GM18526 (cell line): ENCODE data around the gene OR7G2.

Experiments
- POLR2A ChIP-seq: IDR thresholded peaks from 3 replicates; pipeline ENCODE4 v1.6.1; 2011; ENCODE audit not compliant: insufficient read length; ENCODE audit errors: extremely low read depth

OR7G2 gene

DNA sequence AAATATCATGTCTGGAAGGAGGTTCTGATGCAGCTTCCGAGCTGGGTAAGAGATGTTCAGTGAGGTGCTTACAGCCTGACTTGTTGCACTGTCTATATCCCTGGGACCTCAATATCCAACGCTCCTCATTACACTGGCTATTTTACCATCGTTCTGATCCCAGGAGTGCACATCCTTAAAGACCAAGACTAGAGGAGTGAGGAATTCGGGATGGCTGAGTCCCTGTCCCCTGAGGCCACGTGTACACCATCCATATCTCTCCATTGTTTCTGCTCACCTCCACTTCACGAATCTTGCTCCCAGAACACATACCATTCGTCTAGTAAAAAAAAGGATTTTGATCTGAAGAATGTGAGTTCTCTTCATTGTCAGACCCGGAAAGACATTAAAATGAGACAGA lies at the start of gene OR7G2:
Gene OR7G2, minus strand, starts transcription at position 101 of the 400 bp plus-strand sequence. CDS start 4,232 bp downstream, outside the sequence.
- TF ChIP-seq POLR2A: no peak

DNA sequence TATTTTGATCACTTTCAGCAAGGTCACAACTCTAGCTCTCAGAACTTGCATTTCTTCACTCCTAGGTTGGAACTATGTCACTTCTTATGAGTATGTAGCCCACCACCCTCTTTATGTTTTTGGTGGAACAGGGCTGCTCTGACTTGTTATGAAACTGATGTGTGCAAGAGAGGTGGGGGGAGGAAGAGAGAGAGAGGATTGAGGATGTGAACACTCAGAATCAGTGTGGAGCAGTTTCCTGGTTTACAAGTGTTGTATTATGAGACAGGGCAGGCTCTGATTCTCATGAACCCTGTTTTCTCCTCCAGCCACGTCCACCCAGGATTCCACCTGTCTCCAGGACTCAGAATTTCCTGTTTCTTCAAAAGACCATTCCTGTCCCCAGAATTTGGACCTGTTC lies 49.0 kb upstream of the OR7G2 start:
- no peak for TF ChIP-seq POLR2A

DNA sequence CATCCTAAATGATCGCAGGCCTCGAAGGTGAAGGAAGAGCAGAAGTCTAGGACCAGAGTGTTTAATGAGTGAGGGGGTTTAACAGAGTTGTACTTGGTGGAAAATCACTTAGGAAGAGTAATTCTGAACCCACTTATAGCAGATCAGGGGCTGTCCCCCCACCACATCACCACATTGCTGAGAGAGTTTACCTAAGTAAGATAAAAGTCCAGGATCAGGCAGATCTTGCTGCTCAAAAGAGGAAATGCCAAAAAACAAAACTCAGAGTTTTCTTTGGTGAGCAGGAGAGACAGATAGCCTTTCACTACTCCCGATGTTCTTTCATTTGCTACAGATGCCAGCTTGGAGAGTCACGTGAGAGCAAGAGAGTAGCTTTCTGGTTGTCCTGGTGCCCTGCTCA lies 48.3 kb upstream of the OR7G2 start:
- no peak for TF ChIP-seq POLR2A

DNA sequence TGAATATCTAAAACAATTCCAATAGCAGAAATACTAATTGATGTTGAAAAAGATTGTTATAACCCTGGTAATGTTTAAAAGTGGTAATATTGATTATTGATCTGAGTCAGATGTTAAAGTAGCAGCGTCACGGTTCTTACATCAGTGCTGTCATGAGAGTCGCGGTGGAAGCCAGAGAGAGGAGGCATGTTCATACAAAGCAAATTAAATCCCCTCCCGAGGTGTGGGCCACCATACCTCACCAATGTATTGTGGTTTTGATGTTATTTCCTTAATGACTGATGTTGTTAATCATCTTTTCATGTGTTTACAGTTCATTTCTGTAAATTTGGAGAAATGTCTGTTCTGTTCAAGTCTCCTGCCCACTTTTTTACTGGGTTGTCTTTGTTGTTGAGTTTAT lies 44.1 kb upstream of the OR7G2 start:
- no peak for TF ChIP-seq POLR2A

DNA sequence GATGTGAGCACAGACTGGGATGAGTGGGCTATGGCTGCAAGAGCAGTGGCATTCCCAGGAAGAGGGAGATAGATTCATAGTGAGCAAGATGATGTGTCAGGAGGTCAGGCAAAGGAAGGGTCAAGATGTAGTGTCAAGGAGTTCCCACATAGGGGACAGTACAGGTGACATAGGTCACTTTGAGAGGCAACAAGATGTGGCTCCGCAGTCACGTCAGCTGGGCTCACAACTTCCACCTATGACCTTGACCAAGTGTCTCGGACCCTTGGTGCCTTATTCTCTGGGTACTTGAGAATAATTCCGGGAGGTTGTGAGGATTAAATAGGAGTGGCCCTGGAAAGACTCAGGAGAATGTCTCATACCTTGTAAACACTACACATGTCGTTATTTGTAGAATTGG lies 43.4 kb upstream of the OR7G2 start:
- no peak for TF ChIP-seq POLR2A

DNA sequence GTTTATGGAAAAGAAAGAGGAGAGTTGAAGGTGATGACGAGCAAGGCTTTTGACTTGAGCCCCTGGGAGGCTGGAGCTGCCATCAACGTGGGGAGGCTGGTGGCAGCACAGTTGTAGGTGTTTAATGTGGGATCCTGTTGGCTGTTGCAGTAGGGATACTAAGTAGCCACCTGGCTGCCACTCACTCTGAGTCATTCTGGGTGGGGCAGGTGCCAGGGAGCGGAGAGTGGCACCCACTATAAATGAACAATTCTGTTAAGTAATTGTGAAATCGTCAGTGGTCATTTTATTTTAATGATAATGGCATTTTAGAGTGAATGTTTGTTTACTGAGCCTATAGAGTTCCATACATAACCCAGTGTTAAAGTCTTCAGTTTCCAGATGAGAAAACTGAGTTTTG lies 42.7 kb upstream of the OR7G2 start:
- TF ChIP-seq POLR2A: no peak

DNA sequence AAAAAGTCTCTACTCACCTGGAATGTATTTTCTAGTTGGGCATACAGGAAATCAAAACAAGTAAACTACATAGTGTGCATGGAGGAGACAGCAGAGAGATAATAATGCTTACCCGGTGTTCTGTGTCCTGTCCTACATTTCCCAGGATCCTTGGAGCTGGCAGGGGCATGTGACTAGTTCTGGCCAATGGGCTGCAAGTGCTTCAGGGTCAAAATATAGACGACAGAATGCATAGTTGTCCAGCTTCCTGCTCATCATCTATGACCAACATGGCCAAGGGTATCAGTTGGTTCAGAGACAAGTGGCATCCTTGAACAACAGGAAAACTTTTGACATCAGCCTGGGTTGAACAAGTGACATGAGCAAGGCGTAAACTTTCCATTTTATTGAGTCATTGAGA lies 41.4 kb upstream of the OR7G2 start:
- TF ChIP-seq POLR2A: no peak

DNA sequence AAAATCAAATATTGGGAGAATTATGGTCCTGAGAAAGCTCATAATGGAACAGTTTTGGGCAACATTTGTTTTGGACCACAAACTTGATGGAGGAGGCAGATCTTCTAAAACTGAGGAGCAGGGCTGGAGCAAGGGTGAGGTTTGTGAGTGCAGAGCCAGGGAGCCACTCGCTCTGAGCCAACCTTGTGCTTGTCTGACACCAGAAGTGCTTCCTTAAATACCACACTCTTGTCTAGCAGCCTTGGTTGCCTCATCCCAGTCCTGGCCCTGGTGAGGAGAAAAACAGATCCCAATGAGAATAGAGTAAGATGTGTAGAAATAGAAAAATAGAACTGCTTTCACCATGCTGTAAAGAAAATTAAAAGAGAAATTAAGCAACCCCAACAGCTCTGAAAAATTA lies 39.6 kb upstream of the OR7G2 start:
- TF ChIP-seq POLR2A: no peak

DNA sequence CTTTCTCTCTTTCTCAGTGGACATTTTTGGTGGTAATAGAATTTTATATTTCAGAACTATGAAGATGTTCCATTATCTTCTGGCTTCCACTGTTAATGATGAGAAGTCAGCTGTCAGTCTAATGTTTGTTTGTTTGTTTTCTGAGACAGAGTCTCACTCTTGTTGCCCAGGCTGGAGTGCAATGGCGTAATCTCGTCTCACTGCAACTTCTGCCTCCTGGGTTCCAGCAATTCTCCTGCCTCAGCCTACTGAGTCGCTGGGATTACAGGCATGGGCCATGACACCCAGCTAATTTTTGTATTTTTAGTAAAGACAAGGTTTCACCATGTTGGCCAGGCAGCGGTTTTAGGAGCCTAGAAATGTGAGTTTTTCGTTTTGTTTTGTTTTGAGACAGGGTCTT lies 37.6 kb upstream of the OR7G2 start:
- no peak for TF ChIP-seq POLR2A

DNA sequence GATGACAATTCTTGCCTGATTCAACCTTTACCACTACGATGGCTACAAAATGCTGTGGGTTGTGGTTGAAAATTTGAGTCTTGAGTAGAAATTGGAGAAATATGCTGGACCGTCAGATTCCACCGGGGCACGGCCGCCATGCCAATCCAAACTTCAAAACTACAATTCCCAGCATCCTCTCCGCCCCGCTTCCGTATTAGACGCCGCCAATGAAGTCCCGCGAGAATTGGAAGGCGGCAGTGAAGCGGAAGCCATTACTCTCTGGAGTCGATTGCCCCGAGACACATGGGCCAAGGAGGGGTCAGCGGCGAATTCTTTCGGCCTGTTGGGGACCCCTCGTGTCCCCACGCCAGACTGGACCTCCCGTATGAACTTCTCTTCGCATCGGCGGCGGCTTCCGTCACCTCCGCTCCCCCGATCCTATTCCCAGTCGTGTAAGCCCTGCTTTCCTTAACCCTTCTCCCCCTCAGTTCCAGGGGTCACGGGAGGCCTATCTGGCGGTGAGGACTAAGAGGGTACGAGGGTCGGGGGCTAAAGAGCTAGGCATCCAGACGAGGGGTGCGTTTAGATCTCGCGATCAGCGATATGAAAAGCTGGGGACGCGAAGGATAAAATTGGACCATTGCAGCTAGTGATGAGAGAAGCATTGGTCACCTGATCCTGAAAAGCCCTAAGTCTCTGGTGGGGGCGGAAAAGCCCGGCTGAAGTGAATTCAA lies 33.0 kb upstream of the OR7G2 start, which contains the start of gene ZNF317:
Gene ZNF317, plus strand, starts transcription at position 239 of the 716 bp plus-strand sequence. CDS start 15,620 bp downstream, outside the sequence.
- TF ChIP-seq POLR2A: peak; percentile 85

DNA sequence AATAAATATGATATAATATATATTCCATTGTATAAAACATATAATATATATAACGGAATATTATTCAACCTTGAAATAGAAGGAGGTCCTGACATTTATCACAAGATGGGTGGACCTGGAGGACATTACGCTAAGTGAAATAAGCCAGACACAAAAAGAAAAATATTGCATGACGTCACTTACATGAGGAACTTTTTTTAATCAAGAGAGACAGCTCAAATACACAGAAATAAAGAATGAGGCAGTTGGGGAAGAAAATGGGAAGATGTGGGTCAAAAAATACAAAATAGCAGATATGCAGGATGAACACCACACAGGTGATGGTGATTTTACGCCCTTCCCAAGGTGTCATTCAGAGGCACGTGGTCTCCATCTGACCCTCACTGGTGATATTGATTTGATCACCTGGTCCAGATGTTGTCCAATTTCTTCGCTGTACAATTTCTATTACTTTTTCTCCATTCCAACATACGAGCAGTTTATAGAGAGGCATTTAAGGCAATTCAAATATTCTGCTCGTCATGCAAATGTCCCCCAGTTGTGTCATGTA lies 32.4 kb upstream of the OR7G2 start:
- TF ChIP-seq POLR2A: no peak

DNA sequence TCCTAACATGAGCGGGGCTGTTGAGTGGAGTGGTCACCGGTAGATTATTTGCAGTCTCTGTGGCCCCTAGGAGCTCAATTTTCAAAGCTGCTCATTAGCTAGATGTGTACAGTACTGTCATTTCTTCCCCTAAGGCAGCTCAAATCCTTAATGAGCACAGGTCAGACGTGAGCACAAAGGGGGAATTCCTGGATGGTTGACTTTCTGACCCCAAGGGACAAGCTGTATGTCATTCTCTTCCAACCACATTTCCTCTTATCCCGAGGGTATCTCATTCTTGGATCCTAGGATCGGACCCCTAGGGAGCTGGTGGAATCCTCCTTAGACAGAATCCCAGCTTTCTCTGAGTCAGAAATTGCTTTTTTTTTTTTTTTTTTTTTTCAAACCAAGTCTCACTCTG lies 25.1 kb upstream of the OR7G2 start:
- no peak for TF ChIP-seq POLR2A

DNA sequence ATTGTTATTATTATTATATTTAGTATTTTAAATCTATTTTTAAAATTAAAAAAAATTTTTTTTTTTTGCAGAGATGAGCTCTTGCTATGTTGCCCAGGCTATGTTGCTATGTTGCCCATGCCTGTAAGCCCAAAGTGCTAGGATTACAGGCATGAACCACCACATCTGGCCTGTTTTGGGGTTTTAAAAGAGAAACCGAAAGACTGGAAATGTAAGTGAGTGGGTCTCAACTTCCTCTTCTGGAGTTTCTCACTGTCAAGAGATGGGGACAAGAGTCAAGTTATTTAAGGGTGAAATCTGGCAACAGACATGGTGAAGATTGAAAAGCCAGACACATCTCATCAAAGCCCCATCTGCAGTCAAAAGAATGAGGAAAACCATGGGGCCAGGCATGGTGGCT lies 23.7 kb upstream of the OR7G2 start:
- TF ChIP-seq POLR2A: no peak

DNA sequence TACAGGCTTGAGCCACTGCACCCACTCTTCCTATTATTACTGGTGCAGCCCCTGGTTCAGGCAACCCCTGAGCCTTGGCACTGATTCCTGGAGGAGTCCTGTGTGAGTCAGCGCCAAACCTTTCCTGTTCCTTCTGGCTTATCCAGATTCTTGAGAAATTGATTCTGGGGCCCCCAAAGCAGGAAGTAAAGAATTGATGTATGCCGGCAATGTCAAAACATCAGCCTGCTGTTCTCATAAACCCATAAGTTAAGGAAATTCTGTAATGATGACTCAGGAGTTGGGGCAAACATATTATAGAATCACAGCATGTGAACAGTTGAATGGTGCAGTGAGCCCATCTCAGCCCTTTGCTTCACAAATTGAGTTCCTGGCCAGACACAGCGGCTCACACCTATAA lies 20.9 kb upstream of the OR7G2 start:
- no peak for TF ChIP-seq POLR2A

DNA sequence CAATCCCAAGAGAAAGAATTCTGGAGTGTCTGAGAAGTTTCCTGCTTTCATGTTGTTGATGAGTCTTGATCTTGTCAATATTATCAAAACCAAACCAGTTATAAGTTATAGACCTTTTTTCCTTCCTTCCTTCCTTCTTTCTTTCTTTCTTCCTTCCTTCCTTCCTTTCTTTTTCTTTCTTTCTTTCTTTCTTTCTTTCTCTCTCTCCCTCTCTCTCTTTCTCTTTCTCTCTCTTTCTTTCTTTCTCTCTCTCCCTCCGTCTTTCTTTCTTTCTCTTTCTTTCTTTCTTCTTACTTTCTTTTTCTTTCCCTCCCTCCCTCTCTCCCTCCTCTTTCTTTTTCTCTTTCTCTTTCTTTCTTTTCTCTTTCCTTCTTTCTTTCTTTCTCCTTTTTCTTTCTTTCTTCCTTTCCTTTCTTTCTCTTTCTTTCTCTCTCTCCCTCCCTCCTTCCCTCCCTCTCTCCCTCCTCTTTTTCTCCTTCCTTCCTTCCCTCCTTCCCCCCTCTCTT lies 19.7 kb upstream of the OR7G2 start, which contains the start of gene OR7G3:
Gene OR7G3, minus strand, starts transcription at position 51 of the 506 bp plus-strand sequence. Its CDS starts 0 bp downstream, at position 51.
- TF ChIP-seq POLR2A: no peak

DNA sequence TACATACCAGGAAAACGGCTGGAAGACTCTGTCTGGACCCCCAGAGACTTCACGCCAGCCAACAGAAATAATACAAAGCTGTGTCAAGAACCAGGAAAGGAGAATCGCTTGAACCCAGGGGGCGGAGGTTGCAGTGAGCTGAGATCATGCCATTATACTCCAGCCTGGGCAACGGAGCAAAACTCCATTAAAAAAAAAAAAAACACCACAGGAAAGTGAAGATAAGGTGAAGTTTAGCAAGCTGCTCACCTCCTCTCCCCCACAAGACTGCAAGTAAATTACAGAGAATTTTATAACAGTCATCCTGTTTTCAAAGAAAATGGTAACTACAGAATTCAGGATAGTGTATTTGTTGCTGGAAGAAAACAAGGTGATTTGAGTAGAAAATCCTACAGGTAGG lies 9.3 kb upstream of the OR7G2 start:
- TF ChIP-seq POLR2A: no peak

DNA sequence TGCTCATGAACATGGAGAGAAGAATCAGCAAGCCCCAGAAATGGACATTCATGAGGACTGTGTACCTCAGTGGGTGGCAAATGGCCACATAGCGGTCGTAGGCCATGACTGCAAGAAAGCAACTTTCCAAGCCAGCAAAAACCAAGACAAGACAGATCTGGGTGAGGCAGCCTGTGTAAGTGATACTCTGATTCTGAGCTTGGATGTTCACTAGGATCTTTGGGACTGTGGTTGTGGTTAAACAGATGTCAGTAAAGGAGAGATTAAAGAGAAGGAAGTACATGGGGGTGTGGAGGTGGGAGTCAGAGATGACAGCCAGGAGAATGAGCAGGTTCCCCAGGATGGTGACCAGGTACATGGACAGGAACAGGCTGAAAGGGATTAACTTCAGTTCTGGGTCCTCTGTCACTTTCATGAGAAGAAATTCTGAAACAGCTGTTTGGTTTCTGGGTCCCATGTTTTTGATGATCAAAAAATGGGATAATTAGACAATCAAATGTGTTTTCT lies 8.1 kb upstream of the OR7G2 start, which contains the start of gene OR7G1:
Gene OR7G1, minus strand, starts transcription at position 457 of the 507 bp plus-strand sequence. Its CDS starts 0 bp downstream, at position 457.
- TF ChIP-seq POLR2A: no peak

DNA sequence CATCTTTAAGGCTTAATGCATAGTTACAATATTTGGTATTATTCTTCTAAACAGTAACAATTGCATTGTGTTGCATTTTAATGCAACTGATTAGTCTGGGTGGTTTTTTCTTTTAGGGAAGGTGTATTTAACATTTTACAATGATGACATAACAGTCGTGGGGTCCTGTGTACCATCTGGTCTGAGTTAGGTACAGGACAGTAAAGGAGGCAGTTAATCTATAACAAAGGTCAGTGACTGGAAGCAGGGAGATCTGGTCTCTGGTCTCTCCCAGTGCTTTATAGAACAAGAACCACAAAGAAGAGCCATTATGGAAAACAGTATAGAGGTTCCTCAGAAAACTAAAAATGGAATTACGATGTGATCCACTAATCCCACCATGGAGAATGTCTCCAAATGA lies 2.7 kb upstream of the OR7G2 start:
- TF ChIP-seq POLR2A: no peak
